Stromal cell of bone marrow (primary cell): ENCODE measurements around the gene CRB2.
A peak's percentile ranks its signal among the peaks of the same experiment; 100 is the strongest.

Experiments used
- DNase-seq: peaks from one replicate; pipeline ENCODE4 v3.0.0-alpha.2; 2012; ENCODE audit warnings: low read depth

The CRB2 gene

GRCh38 chr9:123329329-123329955 lies 26.6 kb upstream of the CRB2 start:
- no peak for DNase-seq

GRCh38 chr9:123331346-123332060 lies 24.5 kb upstream of the CRB2 start:
- DNase-seq: no peak

- DNase-seq: peak; percentile 83
These were observed 22.8 kb upstream of the CRB2 start for GRCh38 chr9:123333058-123333669.

GRCh38 chr9:123334639-123335038 lies 21.4 kb upstream of the CRB2 start:
- DNase-seq: no peak

- DNase-seq: peak; percentile 72
These were observed 20.6 kb upstream of the CRB2 start for GRCh38 chr9:123335193-123335985.

GRCh38 chr9:123335986-123336329 lies 20.0 kb upstream of the CRB2 start:
- DNase-seq: no peak

GRCh38 chr9:123336449-123336848 lies 19.5 kb upstream of the CRB2 start:
- no peak for DNase-seq

- DNase-seq: no peak
These were observed 19.0 kb upstream of the CRB2 start for GRCh38 chr9:123336959-123337358.

GRCh38 chr9:123337971-123338370 lies 18.0 kb upstream of the CRB2 start:
- DNase-seq: no peak

- DNase-seq: no peak
These were observed 17.0 kb upstream of the CRB2 start for GRCh38 chr9:123338710-123339665.

GRCh38 chr9:123339666-123340510 lies 16.1 kb upstream of the CRB2 start:
- no peak for DNase-seq

- DNase-seq: no peak
These were observed 14.2 kb upstream of the CRB2 start for GRCh38 chr9:123341816-123342215.

- no peak for DNase-seq
These were observed 13.8 kb upstream of the CRB2 start for GRCh38 chr9:123342247-123342646.

GRCh38 chr9:123343443-123344191 lies 12.4 kb upstream of the CRB2 start:
- DNase-seq: no peak

- no peak for DNase-seq
These were observed 11.6 kb upstream of the CRB2 start for GRCh38 chr9:123344192-123344949.

- no peak for DNase-seq
These were observed 10.4 kb upstream of the CRB2 start for GRCh38 chr9:123345567-123345955.

- DNase-seq: no peak
These were observed 10.0 kb upstream of the CRB2 start for GRCh38 chr9:123346026-123346425.

GRCh38 chr9:123346826-123347225 lies 9.2 kb upstream of the CRB2 start:
- no peak for DNase-seq
